Activated naive CD8-positive, alpha-beta T cell treated with anti-CD3 and anti-CD28 coated beads, Interleukin-2, amount 50 U/mL, for 24 hours (primary cell): ENCODE data around the gene SORCS1.

ENCODE experiments used
- ATAC-seq: fragments of 150-1000 bp; cut with Tn5 transposase; one replicate; pipeline ENCODE4 v1.10.0; 2021
- DNase-seq: peaks from one replicate; pipeline ENCODE4 v3.0.0; 2021
- H3K27ac Mint-ChIP-seq: one replicate; pipeline ENCODE4 v1.8.0; 2021; ENCODE audit warnings: mild to moderate bottlenecking, mixed read lengths
- H3K27me3 Mint-ChIP-seq: one replicate; pipeline ENCODE4 v1.8.0; 2021; ENCODE audit warnings: mixed read lengths
- H3K36me3 Mint-ChIP-seq: one replicate; pipeline ENCODE4 v1.8.0; 2021; ENCODE audit warnings: low read depth, mixed read lengths
- H3K4me1 Mint-ChIP-seq: one replicate; pipeline ENCODE4 v1.8.0; 2021; ENCODE audit warnings: mixed read lengths
- H3K4me3 Mint-ChIP-seq: one replicate; pipeline ENCODE4 v1.8.0; 2021; ENCODE audit warnings: mild to moderate bottlenecking, moderate library complexity, mixed read lengths
- H3K9me3 Mint-ChIP-seq: one replicate; pipeline ENCODE4 v1.8.0; 2021; ENCODE audit warnings: mixed read lengths

Gene SORCS1

DNA sequence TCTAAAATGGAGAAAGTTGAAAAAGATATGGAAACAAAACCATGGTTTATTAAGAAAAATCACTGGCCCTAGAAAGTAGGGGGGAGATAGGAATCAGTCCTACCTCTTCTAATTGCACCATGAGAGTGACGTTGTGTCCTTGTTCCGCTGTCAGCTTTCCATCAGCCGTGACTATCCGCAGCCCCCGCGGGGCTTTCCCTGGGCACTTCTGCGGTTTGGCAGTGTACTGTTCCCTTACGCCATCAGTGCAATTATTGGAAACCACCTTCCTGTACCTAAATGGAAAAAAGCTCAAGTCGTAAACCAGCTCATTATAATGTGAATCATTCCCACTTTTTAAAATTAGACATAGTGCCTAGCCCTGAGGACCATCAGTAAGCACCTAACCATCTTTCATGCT, 512.2 kb downstream of the SORCS1 start:
- DNase-seq (no peak), ATAC-seq (peak; percentile 33)
- no peaks in the 10 kb centered on the region for H3K9me3 Mint-ChIP-seq
- H3K4me3 Mint-ChIP-seq, result no peak overlapping the region
- H3K27ac Mint-ChIP-seq, result no peak overlapping the region
- no peaks in the 10 kb centered on the region for H3K36me3 Mint-ChIP-seq
- H3K27me3 Mint-ChIP-seq, result peaks cover 2% of the 10 kb centered on the region
- no peaks in the 10 kb centered on the region for H3K4me1 Mint-ChIP-seq

DNA sequence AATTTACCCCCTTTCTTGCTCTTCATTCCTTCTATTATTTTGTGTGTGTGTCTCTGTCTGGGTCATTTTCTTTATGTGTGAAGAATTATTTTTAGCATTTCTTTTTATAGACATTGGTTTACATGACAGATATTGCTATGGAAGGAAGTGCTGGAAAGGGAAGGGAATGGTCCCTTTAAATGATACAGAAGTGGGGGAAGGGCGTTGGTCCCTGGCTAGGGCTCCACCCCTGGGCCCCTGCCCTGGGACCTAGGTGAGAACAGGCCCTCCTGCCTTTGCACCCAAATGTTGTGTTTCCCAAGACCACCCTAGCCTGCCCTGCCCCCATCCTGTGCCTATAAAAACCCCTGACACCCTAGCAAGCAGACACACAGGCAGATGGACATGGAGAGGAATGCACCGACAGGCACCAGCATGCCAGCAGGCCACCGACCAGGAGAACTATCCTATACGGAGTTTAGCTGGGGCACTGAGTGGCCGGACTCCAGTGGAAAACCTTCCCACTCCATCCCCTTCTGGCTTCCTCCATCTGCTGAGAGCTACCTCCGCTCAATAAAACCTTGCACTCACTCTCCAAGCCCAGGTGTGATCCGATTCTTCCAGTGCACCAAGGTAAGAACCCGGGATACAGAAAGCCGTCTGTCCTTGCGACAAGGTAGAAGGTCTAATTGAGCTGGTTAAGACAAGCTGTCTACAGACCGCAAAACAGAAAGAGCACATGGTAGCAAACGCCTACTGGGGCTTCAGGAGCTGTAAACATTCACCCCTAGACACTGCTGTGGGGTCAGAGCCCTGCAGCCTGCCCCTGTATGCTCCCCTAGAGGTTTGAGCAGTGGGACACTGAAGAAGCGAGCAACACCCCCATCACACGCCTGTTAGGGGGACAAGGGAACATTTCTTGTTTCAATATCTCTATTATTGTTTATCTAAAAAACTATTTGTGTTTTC, 515.7 kb downstream of the SORCS1 start:
- H3K27me3 Mint-ChIP-seq, result peaks cover 2% of the 10 kb centered on the region
- H3K4me3 Mint-ChIP-seq, result no peak overlapping the region
- no peak for DNase-seq
- ATAC-seq, result no peak
- H3K27ac Mint-ChIP-seq, result no peak overlapping the region
- H3K4me1 Mint-ChIP-seq, result no peaks in the 10 kb centered on the region
- H3K9me3 Mint-ChIP-seq, result no peaks in the 10 kb centered on the region
- no peaks in the 10 kb centered on the region for H3K36me3 Mint-ChIP-seq

DNA sequence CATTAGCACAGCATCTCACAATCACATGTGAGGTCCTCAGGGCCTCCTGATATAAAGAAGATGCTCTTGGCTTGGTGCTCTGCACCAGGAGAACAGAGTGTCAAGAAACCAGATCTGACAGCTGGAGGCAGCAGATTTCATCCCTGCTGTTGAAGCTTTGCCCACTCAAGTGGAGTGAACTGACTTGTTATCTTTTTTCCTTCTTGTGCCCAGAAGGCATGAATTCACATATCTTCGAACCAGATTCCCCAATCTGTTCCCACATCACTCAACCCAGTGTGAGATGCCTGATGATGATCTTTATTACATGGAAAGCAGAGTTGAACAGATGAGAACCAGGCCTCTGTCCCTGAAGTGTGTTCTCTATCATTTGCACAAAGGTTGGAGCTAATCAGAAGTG, 521.0 kb downstream of the SORCS1 start:
- Mint-ChIP-seq H3K4me3 (no peak overlapping the region), H3K4me1 (no peaks in the 10 kb centered on the region), H3K27me3 (no peaks in the 10 kb centered on the region), H3K36me3 (no peaks in the 10 kb centered on the region), H3K27ac (no peak overlapping the region), H3K9me3 (peaks cover 3% of the 10 kb centered on the region)
- DNase-seq (no peak), ATAC-seq (no peak)

DNA sequence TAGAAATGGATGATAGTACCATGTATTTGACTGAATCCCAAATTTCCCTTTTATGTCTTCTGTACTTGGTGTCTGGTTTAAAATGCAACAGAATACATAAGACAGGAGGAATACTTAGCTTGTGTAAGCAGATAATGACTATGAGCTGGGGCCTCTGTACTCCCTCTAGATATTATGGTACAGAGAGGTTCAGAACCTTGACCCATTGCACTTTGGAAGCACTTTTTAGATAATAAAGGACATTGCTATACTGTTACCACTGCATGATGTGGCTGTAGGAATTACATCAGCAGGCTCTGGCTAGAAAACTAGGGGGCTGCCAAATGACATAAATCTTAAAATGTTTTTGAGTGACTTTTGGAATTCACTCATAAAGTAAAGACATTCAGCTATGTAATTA, 526.6 kb downstream of the SORCS1 start:
- no peaks in the 10 kb centered on the region for H3K36me3 Mint-ChIP-seq
- H3K4me1 Mint-ChIP-seq, result no peaks in the 10 kb centered on the region
- ATAC-seq (no peak), DNase-seq (no peak)
- H3K27me3 Mint-ChIP-seq, result no peaks in the 10 kb centered on the region
- H3K27ac Mint-ChIP-seq, result no peak overlapping the region
- no peak overlapping the region for H3K4me3 Mint-ChIP-seq
- H3K9me3 Mint-ChIP-seq, result peaks cover 3% of the 10 kb centered on the region

DNA sequence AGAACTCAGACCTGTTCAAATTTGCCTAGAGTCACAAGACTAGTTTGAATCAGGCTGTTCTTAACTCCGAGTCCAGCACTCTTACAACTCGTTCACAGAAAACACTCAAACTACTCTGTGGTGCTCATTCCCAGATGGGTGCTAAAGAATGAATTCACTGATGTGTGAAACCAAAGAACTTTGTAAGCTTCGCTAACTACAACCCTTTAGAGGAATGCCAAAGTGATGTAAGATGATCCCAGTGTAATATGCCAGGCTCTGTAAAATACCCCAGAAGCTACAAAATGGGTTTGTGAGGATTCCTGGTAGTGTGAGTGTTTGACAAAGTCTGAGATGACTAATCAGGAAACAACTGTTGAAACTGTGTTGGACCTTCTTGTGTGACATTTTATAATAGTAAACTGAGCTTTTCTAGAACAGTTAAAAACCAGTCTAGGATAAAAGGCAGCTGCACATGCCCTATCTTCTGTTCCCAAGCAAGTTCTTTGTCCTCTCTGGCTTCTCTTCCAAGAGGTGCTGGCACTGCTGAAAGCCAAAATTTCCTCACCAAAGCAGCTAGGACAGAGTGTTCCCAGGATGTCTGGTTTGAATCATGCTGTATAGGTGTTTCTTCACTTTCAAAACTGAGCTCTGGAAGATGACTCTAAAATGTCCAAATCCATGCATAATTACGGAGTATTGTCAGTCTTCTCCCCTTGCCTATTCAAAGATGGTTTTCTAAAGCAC, 527.6 kb downstream of the SORCS1 start:
- no peaks in the 10 kb centered on the region for H3K36me3 Mint-ChIP-seq
- H3K27me3 Mint-ChIP-seq, result no peaks in the 10 kb centered on the region
- H3K9me3 Mint-ChIP-seq, result peaks cover 1% of the 10 kb centered on the region
- no peak overlapping the region for H3K4me3 Mint-ChIP-seq
- DNase-seq (no peak), ATAC-seq (no peak)
- no peaks in the 10 kb centered on the region for H3K4me1 Mint-ChIP-seq
- no peak overlapping the region for H3K27ac Mint-ChIP-seq

DNA sequence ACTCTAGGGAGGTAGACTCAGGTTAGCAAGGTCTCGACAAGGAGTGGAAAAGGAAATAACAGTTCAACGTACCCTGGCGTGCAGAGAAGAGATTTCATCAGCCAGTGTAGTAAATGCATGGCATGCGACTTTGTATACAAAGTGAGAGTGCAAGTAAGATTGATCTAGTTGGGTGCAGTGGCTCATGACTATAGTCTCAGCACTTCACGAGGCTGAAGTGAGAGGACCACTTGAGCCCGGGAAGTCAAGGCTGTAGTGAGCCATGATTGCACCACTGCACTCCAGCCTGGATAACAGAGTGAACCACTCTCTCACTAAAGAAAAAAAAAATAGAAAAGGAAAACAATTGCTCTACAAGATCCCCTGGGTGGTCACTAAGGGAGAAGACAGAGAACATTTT, 528.6 kb downstream of the SORCS1 start:
- ATAC-seq (no peak), DNase-seq (no peak)
- H3K36me3 Mint-ChIP-seq, result no peaks in the 10 kb centered on the region
- no peak overlapping the region for H3K27ac Mint-ChIP-seq
- H3K4me1 Mint-ChIP-seq, result no peaks in the 10 kb centered on the region
- no peaks in the 10 kb centered on the region for H3K27me3 Mint-ChIP-seq
- H3K9me3 Mint-ChIP-seq, result no peaks in the 10 kb centered on the region
- H3K4me3 Mint-ChIP-seq, result no peak overlapping the region

DNA sequence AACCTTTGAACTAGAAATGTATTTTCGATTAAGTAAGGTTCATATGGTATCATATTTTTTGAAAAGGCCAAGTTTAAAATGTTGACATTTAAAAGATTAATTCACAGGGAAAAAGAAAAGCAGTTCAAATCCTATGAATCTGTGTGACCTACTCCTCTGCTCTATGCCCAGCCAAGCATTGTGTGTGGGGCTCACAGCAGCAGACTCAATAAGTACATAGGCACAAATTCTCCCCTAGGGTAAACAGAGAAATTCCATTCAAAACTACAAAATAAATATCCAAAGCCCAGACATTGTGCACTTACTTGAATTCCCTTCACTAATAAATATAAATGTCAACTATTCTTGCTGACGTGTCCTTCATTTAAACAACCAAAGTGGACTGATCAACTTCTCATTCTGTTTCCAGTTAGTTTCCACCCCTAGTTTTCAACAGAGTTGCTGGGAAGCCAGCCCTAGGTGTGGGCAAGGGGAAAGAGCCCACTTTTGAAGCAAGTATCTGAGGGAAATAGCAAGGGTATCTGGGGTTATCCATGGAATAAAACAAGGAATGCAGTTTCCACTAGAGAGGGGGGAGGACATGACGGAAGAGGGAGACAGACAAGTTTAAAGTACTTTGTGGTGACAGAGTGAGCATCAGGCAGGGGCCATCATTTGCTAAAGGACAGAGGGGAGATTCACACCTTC, 533.3 kb downstream of the SORCS1 start:
- no peaks in the 10 kb centered on the region for H3K9me3 Mint-ChIP-seq
- peaks cover 5% of the 10 kb centered on the region for H3K27me3 Mint-ChIP-seq
- no peaks in the 10 kb centered on the region for H3K36me3 Mint-ChIP-seq
- DNase-seq, result no peak
- ATAC-seq, result no peak
- H3K4me3 Mint-ChIP-seq, result no peak overlapping the region
- H3K4me1 Mint-ChIP-seq, result no peaks in the 10 kb centered on the region
- H3K27ac Mint-ChIP-seq, result no peak overlapping the region

DNA sequence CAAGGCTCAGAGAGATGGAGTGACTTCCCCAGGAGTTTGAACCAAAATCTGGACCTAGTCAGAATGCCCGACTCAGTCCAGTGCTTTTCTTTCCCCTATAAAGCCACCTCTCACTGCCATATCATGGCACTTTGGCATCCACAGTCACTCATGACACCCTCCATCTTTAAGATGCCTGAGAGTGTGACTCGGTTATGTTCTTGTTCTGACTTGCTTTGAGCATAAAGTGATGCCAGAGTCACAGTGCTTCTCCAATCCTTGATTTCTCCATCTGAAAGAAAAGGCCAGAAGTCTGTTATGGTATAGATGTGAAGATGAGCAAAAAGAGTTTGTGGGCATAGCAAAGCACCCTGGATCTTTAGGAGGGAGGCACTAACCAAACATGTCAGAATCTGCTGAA, 538.1 kb downstream of the SORCS1 start:
- no peak overlapping the region for H3K27ac Mint-ChIP-seq
- no peaks in the 10 kb centered on the region for H3K36me3 Mint-ChIP-seq
- ATAC-seq (no peak), DNase-seq (no peak)
- H3K4me3 Mint-ChIP-seq, result no peak overlapping the region
- no peaks in the 10 kb centered on the region for H3K9me3 Mint-ChIP-seq
- H3K4me1 Mint-ChIP-seq, result no peaks in the 10 kb centered on the region
- H3K27me3 Mint-ChIP-seq, result peaks cover 7% of the 10 kb centered on the region

DNA sequence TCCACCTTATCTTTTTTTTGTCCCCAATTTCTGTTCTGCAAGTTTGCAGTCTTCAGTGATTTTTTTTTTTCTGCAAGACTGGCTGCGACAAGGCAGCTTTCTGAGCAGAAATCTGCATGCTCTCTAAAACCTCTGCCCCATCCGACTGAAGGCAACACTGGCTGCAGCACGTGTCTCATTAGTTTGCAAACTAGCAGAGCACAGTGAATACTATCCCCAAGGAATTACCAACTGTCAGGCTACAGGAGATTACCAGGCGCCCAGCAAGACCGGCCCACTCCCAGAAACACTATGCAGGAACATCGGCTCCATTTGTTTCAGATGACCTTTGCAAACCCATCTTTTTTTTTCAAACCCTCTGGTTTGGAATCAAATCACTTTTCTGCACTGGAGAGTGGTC, 538.8 kb downstream of the SORCS1 start:
- H3K9me3 Mint-ChIP-seq, result no peaks in the 10 kb centered on the region
- no peak overlapping the region for H3K4me3 Mint-ChIP-seq
- H3K36me3 Mint-ChIP-seq, result no peaks in the 10 kb centered on the region
- no peaks in the 10 kb centered on the region for H3K4me1 Mint-ChIP-seq
- H3K27ac Mint-ChIP-seq, result no peak overlapping the region
- H3K27me3 Mint-ChIP-seq, result peaks cover 7% of the 10 kb centered on the region
- ATAC-seq (no peak), DNase-seq (no peak)

DNA sequence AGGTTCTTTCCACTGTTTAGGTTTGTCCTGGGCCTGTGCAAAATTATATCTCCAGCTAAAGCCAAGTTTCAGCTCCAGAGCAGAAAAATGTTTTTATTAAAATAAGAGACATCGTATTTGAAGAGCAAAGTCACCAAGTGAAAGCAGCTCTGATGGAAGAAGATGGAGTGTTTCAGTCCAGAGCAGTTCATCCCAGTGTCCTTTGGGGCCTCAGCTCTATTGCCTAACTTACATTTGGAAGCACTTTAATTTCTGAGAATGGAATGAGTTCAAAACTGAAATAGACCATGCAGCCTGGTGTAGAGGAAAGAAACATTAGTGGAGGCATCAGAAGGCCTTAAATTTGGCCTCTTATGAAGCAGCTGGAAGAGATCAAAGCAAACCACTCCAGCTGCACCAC, 545.2 kb downstream of the SORCS1 start:
- no peak overlapping the region for H3K4me3 Mint-ChIP-seq
- H3K4me1 Mint-ChIP-seq, result no peaks in the 10 kb centered on the region
- no peaks in the 10 kb centered on the region for H3K36me3 Mint-ChIP-seq
- H3K9me3 Mint-ChIP-seq, result no peaks in the 10 kb centered on the region
- H3K27me3 Mint-ChIP-seq, result no peaks in the 10 kb centered on the region
- H3K27ac Mint-ChIP-seq, result no peak overlapping the region
- DNase-seq (no peak), ATAC-seq (no peak)

DNA sequence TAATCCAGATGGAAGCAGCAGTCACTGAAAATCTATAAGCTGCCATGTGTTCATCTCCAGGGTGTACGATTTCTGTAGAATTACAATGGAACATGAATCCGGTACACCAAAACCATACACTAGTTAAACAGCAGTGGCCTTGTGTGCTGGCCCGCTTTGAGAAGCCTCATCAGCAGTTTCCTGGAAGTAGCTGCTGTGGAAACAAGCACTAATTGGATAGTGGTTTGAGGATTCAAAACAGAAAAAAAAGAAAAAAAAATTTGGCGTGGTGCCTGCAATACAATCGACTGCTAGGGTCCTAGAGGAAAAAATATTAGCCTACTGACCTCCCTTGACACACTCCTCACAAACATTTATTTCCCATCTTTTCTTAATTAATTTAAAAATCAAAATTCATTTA, 545.9 kb downstream of the SORCS1 start:
- H3K4me1 Mint-ChIP-seq, result no peaks in the 10 kb centered on the region
- DNase-seq, result no peak
- H3K27ac Mint-ChIP-seq, result no peak overlapping the region
- no peak overlapping the region for H3K4me3 Mint-ChIP-seq
- no peaks in the 10 kb centered on the region for H3K27me3 Mint-ChIP-seq
- no peak for ATAC-seq
- H3K9me3 Mint-ChIP-seq, result no peaks in the 10 kb centered on the region
- no peaks in the 10 kb centered on the region for H3K36me3 Mint-ChIP-seq

DNA sequence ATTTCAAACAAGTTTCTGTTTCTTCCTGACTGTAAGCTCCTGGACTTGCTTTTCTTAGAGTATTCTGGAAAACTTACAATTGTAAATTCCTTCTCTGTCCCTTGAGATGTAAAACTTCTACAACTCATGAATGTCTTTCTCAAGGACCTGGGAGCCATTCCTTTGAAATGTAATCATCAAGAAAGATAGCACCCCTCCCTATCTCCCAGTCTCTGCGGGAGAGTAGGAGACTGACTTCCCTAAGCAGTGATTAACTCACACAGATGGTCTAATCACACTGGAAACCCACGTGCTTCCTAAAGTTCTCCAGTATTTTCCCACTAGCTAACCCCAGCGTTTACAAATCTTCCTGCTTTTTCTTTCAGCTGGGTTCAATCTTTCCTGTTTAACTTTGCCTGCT, 549.4 kb downstream of the SORCS1 start:
- Mint-ChIP-seq H3K9me3 (no peaks in the 10 kb centered on the region), H3K27ac (no peak overlapping the region), H3K4me1 (no peaks in the 10 kb centered on the region), H3K4me3 (no peak overlapping the region), H3K36me3 (no peaks in the 10 kb centered on the region), H3K27me3 (no peaks in the 10 kb centered on the region)
- DNase-seq, result no peak
- ATAC-seq, result no peak

DNA sequence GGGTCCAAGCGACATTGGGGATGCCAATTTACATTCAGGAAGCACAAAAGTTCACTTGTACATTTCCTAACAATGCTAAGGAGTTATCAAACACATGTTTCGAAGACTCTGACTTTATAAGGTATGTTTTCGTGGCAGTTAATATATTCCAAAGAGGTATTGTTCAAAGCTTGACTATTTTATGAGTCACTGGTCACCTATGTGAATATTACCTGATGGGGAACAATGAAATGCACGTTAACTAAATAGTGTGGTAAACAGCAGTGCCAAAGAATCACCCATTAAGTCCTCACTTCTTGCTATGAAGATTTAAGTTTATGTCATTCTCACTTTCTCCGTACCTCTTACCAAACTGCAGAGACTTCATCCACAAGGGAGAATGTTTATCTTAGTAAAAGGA, 550.2 kb downstream of the SORCS1 start:
- no peak overlapping the region for H3K4me3 Mint-ChIP-seq
- no peaks in the 10 kb centered on the region for H3K4me1 Mint-ChIP-seq
- no peaks in the 10 kb centered on the region for H3K27me3 Mint-ChIP-seq
- no peak for ATAC-seq
- DNase-seq, result no peak
- no peaks in the 10 kb centered on the region for H3K36me3 Mint-ChIP-seq
- H3K27ac Mint-ChIP-seq, result no peak overlapping the region
- no peaks in the 10 kb centered on the region for H3K9me3 Mint-ChIP-seq

DNA sequence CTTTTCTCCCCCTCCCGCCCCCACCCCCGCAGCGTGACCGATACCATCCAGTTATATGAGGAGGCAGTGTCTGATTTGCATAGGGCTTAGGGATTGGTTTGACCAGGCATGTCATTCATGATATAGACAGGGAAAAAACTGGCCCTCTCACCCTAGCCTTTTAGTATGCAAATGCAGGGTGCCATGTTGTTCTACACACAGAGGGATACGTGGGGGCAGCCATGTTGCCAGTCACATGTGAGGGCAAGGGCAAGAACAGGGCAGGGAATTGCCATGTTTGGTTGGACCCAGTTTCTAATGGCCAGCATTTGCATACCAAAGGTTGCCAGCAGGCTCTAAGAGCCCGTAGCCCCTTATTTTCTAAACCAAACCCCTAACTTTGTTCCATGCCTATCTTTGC, 552.1 kb downstream of the SORCS1 start:
- H3K9me3 Mint-ChIP-seq, result no peaks in the 10 kb centered on the region
- DNase-seq (no peak), ATAC-seq (no peak)
- H3K27me3 Mint-ChIP-seq, result no peaks in the 10 kb centered on the region
- H3K36me3 Mint-ChIP-seq, result no peaks in the 10 kb centered on the region
- no peak overlapping the region for H3K27ac Mint-ChIP-seq
- H3K4me1 Mint-ChIP-seq, result no peaks in the 10 kb centered on the region
- no peak overlapping the region for H3K4me3 Mint-ChIP-seq
